HG03378 (cell line): Measurements from ENCODE around the gene TMEM95.

Source experiments
- ATAC-seq: cut with Tn5 transposase; IDR thresholded peaks from one replicate; pipeline ENCODE4 v1.9.1; 2021; ENCODE audit warnings: mild to moderate bottlenecking, moderate library complexity; ENCODE audit not compliant: unreplicated experiment

Gene TMEM95

DNA sequence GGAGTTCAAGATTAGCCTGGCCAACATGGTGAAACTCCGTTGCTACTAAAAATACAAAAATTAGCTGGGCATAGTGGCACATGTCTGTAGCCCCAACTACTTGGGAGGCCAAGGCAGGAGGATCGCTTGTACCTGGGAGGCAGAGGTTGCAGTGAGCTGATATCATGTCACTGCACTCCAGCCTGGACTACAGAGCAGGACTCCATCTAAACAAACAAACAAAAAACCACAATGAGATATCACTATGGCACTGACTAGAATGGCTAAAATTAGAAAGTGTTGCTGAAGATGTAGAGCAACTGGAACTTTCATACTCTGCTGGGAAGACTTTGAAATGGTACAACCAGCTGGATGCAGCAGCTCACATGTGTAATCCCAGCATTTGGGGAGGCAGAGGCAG lies 19.4 kb downstream of the TMEM95 start:
- no peak for ATAC-seq

GRCh38 chr17:7379134-7379533 lies 24.2 kb downstream of the TMEM95 start:
- ATAC-seq: no peak

DNA sequence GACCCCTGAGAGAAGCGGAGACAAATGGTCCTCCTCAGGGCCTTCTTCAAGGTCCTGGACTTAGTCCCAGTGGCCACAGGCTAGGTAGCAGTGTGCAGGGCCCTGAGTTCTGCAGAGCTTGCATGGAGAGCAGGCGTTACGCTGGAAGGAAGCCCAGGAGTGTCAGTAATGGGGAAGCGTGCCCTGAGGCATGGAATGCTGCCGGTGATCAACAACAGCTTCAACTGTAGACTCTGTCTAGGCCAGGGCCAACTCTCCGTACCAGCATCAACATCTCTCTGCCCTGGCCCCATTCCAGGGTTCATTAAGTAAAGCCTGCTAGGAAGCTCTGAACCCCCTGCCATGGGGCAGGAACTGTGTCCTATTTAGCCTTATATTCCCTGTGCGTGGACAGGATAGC lies 25.4 kb downstream of the TMEM95 start:
- no peak for ATAC-seq

- ATAC-seq: no peak
Measured at GRCh38 chr17:7380855-7381683, 26.1 kb downstream of the TMEM95 start, which contains the start of gene TNK1. TSS of gene TNK1 (plus strand) at chr17:7381089. CDS start at chr17:7382927, 1,838 bp downstream.

DNA sequence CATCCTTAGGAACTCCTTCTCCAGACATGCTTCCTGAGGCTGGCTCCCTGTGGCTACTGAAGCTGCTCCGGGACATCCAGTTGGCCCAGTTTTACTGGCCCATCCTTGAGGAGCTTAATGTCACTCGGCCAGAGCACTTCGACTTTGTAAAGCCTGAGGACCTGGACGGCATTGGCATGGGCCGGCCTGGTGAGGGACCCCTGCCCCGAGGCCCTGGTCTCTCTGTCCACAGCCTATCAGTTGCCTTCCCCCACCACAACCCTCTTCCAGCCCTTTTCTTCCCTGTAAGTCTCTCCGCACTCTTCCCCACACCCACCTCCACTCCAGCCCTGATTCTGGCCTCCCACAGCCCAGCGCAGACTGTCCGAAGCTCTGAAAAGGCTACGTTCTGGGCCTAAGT lies 27.9 kb downstream of the TMEM95 start:
- no peak for ATAC-seq

GRCh38 chr17:7383371-7383741 lies 28.4 kb downstream of the TMEM95 start:
- ATAC-seq: no peak

GRCh38 chr17:7383742-7384488 lies 29.0 kb downstream of the TMEM95 start:
- no peak for ATAC-seq

GRCh38 chr17:7384489-7385081 lies 29.6 kb downstream of the TMEM95 start:
- no peak for ATAC-seq

- ATAC-seq: no peak
Measured at GRCh38 chr17:7388856-7389255, 33.9 kb downstream of the TMEM95 start.

GRCh38 chr17:7389924-7390910 lies 35.3 kb downstream of the TMEM95 start:
- ATAC-seq: no peak

DNA sequence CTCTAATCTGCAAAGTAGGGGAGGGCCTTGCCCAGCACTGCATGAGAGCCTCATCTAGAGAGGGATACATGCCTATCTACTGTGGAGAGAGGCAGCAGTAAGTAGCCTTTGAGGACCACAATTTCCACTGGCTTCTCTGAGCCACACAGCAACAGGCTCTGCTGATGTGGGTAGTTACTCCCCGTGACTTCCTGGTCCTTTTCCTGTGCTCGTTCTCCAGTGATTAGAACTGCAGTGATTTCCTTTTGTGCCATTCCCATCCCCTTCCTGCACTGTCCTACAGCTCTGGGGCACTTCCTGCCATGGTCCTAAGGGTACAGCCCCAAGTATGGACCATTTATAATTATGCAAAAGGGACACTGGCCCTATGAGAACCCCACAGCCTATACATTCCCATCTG lies 36.4 kb downstream of the TMEM95 start:
- ATAC-seq: no peak

GRCh38 chr17:7392696-7393612 lies 38.0 kb downstream of the TMEM95 start:
- ATAC-seq: no peak

- ATAC-seq: peak; percentile 21
Measured at GRCh38 chr17:7393613-7394451, 38.9 kb downstream of the TMEM95 start.

- ATAC-seq: peak; percentile 52
Measured at GRCh38 chr17:7394452-7395191, 39.7 kb downstream of the TMEM95 start, which contains the start of gene PLSCR3. TSS of gene PLSCR3 (minus strand) at chr17:7394525. CDS start at chr17:7394110, 415 bp downstream.

GRCh38 chr17:7396147-7396546 lies 41.2 kb downstream of the TMEM95 start:
- no peak for ATAC-seq

DNA sequence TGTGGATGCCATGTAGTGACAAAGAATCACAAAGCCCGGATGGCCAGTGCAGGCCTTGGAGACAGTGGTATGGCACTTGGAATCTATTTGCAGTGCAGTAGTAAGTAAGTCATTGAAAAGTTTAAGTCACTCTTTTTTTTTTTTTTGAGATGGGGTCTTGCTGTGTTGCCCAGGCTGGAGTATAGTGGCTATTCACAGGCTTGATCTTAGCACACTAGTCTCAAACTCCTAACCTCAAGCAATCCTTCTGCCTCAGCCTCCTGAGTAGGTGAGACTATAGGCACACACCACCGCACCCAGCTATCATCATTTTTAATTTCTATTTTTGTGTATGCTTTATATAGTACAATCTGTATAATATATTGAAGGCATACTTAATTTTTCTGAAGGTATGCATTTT lies 43.7 kb downstream of the TMEM95 start:
- ATAC-seq: no peak

DNA sequence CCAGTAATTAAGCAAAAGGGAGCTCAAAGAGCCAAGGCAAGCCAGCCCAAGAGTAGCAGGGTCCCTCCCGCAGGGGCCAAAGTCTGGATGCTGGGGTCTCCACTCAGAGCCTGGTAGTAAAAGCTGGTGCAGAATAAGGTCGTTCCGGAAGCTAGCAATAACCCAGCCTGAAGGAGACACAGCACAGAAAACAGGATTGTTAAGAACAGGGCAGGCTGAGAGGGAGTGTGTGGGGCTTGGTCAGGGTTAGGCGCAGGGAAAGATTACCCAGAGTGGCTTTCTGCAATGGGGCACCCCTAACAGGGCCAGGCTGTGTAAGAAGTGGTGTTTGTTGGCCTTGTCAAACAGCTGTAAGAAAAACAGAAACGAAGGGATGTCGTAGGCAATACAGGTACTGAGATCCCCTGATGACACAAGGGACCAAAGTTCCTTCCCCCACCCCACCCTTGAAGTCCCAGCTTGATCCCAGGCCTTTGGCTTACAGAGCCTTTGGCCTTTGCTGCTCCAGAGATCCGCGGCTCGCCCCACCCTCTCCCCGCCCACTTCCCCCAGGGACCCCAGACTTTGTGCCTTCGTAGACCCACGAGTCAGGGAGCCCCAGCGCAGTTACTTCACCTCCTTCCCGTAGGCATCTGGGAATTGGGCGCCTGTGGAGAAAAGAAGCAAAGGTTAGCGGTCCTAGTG lies 48.2 kb downstream of the TMEM95 start:
- no peak for ATAC-seq

- ATAC-seq: no peak
Measured at GRCh38 chr17:7403727-7403976, 48.7 kb downstream of the TMEM95 start.
